Activated CD8-positive, alpha-beta memory T cell treated with anti-CD3 and anti-CD28 coated beads for 48 hours (primary cell): Measurements from ENCODE around the gene MYH7.

Source experiments
- DNase-seq, 3 experiments: peaks; one replicate each; pipeline ENCODE4 v3.0.0-alpha.2; 2020; ENCODE audit warnings: low read depth in 2 of 3, low spot score in 2 of 3

The MYH7 gene

DNA sequence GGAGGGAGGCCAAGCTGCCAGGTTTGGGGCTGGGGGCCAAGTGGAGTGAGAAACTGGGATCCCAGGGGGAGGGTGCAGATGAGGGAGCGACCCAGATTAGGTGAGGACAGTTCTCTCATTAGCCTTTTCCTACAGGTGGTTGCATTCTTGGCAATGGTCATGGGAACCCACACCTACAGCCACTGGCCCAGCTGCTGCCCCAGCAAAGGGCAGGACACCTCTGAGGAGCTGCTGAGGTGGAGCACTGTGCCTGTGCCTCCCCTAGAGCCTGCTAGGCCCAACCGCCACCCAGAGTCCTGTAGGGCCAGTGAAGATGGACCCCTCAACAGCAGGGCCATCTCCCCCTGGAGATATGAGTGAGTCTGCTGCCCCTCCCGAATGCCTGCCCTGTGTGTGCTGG lies 62.4 kb downstream of the MYH7 start:
- DNase-seq, result no peak

DNA sequence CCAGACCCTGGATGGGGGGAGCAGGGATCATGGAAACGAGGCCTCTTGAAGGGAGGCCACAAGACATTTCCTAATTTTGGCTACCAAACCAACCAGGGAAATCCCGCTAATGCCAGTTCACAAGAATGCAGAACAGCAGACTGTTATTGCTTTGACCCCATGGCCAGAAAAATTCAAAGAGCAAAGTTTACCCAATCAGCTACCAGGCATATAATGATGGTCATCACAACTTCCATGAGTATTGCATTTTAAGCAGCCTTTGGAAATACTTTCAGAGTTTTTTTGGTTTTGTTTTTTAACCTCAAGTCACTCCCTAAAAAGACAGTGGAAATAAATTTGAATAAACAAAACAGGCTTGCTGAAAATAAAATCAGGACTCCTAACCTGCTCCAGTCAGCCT lies 63.0 kb downstream of the MYH7 start, which contains the start of gene IL25:
IL25 (plus strand) TSS at position 301 of the 400 bp plus-strand sequence.
- DNase-seq, result no peak

DNA sequence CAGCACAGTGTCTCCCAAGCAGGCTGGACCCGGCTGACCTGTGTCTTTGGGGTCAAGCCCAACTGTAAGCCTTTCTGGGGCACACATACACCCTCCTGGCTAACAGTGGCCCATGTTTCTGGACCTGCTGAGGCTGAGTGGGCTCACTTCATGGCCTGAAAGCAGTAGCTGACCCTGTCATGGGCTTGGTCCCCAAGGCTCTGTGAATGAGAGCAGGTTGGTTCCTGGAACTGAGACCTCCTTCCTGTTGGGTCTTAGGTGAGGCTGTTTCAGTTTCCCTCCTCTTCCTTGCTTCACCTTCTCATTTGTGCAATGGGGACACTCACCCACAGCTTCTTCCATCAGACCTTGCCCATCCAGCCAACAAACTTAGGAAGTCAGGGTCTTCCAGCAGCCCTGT lies 63.6 kb downstream of the MYH7 start:
- no peak for DNase-seq

DNA sequence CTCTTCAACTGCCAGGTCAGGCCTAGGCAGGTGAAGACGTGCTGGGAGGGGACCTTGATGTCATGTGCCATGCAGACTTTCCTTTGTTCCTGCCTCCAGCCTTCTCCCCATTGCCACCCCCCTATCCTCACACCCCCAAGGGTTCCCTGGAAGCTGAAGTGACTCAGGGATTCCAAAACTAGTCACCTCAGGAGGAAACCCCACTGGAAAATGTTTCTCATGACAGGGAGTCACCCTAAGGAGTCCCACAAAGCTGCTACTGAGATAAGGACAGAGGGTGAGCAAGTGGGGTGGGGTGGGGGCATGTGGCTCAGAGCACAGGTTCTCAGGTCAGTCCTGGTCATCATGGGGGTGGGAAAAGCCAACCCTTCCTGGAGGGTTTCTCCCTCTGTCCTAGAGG lies 65.2 kb downstream of the MYH7 start:
- DNase-seq, result no peak

DNA sequence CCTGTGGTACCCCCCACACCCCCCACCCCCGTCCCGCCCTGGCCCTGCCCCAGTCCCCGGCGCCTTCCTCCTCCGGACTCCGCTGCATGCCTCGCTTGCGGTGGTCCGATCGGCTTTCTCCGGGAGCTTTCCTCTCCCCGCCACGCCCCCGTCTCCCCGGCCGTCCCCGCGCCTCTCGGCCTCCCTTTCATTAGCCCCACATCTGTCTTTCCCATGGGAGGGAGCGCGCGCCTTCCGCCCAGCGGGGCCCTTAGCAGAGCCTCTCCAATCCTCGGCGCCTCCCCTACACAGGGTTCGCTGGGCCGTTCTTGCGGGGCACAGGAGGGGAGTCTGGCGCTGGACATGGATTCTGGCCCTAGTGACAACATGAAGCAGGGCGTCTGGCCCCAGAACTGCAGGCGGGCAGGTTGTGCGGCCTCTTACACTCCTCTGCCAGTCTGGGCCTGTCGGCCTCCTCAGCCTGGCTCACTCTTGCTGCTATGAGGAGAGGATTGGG lies 69.0 kb downstream of the MYH7 start:
- DNase-seq, result no peak

DNA sequence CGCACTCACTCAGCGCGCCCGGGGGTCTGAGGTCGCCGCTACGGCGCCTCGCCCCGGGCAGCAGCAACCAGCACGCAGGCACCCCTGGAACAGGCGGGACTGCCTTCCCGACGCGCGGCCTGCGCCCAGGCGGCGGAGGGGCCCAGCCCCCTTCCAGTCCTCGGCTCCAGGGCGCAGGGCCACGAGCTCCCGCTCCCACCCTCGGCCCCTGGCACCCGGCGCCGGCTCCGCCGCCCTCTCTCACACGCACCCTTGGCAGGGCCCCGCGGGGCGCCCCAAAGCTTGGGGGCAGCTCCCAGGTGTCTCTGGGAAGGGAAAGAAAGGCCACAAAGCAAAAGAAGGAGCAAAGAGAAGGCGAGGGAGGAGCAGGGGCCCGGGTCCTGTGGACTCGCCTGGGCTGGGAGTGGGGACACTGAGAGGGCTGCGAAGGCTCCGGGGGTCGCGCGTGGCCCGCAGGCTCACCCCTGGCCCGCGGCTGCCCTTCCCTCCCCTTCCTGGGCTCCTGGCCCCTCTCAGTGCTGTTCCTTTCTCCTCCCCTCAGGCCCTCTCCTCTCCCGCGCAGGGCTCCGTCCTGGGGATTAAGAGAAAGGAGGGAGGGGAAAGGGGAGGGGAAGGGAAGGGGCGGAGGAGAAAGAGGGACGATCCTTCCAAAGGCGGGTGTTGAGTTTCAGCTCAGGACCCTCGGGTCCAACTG lies 69.6 kb downstream of the MYH7 start:
- no peak for DNase-seq

DNA sequence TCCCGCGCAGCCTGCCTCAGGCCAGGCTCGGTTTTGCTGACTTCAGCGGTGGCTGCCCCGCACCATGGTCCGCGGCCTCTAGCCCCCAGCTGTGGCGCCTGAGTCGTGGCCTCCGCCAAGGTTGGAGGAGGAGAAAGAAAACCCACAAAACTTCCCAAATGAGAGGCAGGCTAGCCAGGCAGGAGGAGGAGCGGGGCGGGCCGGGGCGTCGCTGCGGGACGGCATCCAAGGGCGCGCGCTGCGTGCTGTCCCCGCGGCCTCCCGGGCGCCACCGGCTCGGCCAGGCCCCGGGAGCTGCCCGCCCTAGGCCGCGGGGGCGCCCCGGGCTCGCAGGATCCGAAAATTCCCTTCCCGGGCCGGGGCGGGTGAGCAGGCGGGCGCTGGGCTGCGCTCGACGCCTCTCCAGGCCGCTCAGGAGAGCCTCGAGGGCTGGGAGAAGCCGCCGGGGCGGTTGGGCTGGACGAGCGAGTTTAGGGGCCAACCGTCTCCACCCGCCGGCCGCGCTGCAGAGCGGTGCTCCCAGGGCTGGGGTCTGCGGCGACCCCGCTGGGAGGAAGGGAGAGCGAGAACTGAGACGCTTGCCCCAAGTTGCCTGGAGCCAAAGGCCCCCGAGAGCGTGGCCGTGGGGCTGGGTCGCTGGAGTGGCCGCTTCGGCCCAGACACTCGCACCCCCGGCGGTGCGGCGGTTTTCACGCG lies 70.3 kb downstream of the MYH7 start, which contains the start of gene EFS:
EFS (minus strand) TSS at position 137 of the 696 bp plus-strand sequence. CDS start 147 bp downstream, outside the sequence.
- no peak for DNase-seq

DNA sequence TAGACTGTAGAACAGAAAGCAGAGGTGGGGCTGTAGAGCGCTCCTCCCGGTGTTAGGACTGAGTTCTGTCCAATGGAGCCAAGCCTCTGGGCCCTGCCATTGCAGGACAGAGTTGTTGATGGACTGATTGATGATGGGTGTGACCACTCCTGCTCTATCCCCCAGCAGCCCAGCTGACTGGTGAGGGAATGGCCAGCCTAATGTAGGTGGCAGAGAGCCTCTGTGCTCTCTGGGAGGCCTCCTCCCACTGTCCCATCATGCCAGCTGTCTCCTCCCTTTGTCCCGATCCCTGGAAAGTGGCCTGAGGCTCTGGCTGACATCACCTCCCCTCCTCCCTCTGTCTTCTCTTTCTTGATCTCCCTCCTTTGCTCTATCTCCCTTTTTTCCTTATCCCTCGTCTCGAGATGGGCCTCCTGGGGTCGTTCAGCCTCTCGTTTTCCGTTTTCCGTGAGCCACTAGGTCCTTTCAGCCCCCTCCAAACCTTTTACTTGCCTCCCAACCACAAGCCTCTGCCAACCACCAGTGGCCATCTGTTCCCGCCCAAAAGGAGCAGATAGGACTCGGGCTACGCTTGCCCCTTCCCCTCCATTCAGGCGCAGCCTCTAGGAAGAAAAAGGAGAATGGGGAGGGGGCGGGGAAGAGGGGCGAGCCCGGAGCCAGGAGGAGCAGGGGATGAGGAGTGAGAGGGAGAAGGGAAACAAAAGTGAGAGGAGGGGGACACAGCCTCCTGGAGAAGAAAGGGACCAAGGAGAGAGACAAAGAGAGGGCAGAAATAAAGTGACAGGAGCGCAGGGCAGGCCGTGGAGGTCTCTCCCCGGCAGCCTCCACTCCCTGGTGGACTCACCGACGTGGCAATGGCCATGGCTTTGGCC lies 71.1 kb downstream of the MYH7 start:
- DNase-seq, result no peak
